Endodermal cell (in vitro differentiated cells): ENCODE results near the gene UBXN10. TPM values are rescaled to one million over a fixed set of nuclear protein-coding genes. Genes with fewer than 3 reads are reported as not detected.
A peak's percentile ranks its signal among the peaks of the same experiment; 100 is the strongest.

Experiments
- DNase-seq: peaks from one replicate; pipeline ENCODE4 v3.0.0-alpha.2; 2017
- H3K27ac ChIP-seq: 2 replicates; pipeline ENCODE4 v1.5.1; 2013; ENCODE audit warnings: mild to moderate bottlenecking, low read depth, low read length, moderate library complexity
- H3K27me3 ChIP-seq: 2 replicates; pipeline ENCODE4 v1.6.1; 2013; ENCODE audit warnings: mild to moderate bottlenecking, low read length, moderate library complexity; ENCODE audit not compliant: insufficient read depth, control insufficient read depth, poor library complexity, severe bottlenecking
- H3K36me3 ChIP-seq: 2 replicates; pipeline ENCODE4 v1.7.0; 2013; ENCODE audit warnings: mild to moderate bottlenecking, low read length, moderate library complexity; ENCODE audit not compliant: control insufficient read depth, insufficient read depth
- H3K4me1 ChIP-seq: one replicate; pipeline ENCODE4 v1.7.0; 2013; ENCODE audit warnings: low read length; ENCODE audit not compliant: control insufficient read depth, insufficient read depth
- H3K4me3 ChIP-seq: 2 replicates; pipeline ENCODE4 v1.5.1; 2013; ENCODE audit warnings: mild to moderate bottlenecking, low read length, moderate library complexity
- H3K9ac ChIP-seq: 2 replicates; pipeline ENCODE4 v1.6.1; 2013; ENCODE audit warnings: mild to moderate bottlenecking, low read length, moderate library complexity; ENCODE audit not compliant: poor library complexity, severe bottlenecking; ENCODE audit errors: extremely low read depth
- H3K9me3 ChIP-seq: 2 replicates; pipeline ENCODE4 v1.6.1; 2013; ENCODE audit warnings: mild to moderate bottlenecking, low read length, moderate library complexity; ENCODE audit not compliant: control insufficient read depth
- H3K27ac Mint-ChIP-seq: 2 replicates; pipeline ENCODE4 v1.8.0; 2020; ENCODE audit warnings: mixed read lengths
- H3K27me3 Mint-ChIP-seq: 2 replicates; pipeline ENCODE4 v1.8.0; 2021; ENCODE audit warnings: mild to moderate bottlenecking, mixed read lengths; ENCODE audit not compliant: insufficient read depth
- H3K36me3 Mint-ChIP-seq: 2 replicates; pipeline ENCODE4 v1.8.0; 2020; ENCODE audit warnings: low read depth, mixed read lengths
- H3K4me1 Mint-ChIP-seq: 2 replicates; pipeline ENCODE4 v1.8.0; 2020; ENCODE audit warnings: mixed read lengths
- H3K4me3 Mint-ChIP-seq: 2 replicates; pipeline ENCODE4 v1.8.0; 2020; ENCODE audit warnings: mild to moderate bottlenecking, moderate library complexity, mixed read lengths
- H3K9me3 Mint-ChIP-seq: 2 replicates; pipeline ENCODE4 v1.8.0; 2020; ENCODE audit warnings: mild to moderate bottlenecking, mixed read lengths
- CTCF ChIP-seq: fragments of 200-600 bp; sonication (generic); conservative IDR thresholded peaks from 2 replicates; pipeline ENCODE4 v1.5.0; 2021; ENCODE audit warnings: antibody characterized with exemption, mild to moderate bottlenecking
- WGBS, 2 experiments: methylation state at CpG; one replicate each; pipeline versions ENCODE4 v1.1.5 to v1.1.7; 2013; ENCODE audit warnings: missing lambda C conversion rate in 2 of 2, mixed read lengths in 1 of 2; ENCODE audit not compliant: insufficient coverage in 1 of 2, insufficient read length in 1 of 2; 5-methylcytosine and 5-hydroxymethylcytosine counted together
- total RNA-seq, 2 donors: library from RNA; stranded (reverse); fragmentation: NEBNext Ultra II Directional in 1 of 2; extraction: Animal tissue kit (Norgen Biotek cat#: 25700) in 1 of 2; gene quantifications; 2 replicates in 1 of 2; 3 replicates in 1 of 2; pipeline ENCODE4 v1.2.1, GENCODE V29; 2021

Gene UBXN10
- total RNA-seq, 2 donors from 2014 or later = 1.7 to 2.6 TPM

GRCh38 chr1:20184481-20184900, 1.4 kb upstream of the UBXN10 start:
- Histone ChIP-seq H3K27ac (no peak overlapping the region), H3K9ac (no peak overlapping the region), H3K36me3 (no peaks in the 10 kb centered on the region), H3K9me3 (peaks cover 5% of the 10 kb centered on the region), H3K27me3 (peaks cover 6% of the 10 kb centered on the region), H3K4me1 (peaks cover 20% of the 10 kb centered on the region), H3K4me3 (no peak overlapping the region)
- TF ChIP-seq CTCF = peak; percentile 39
- Mint-ChIP-seq H3K36me3 (no peaks in the 10 kb centered on the region), H3K4me1 (peaks cover 41% of the 10 kb centered on the region), H3K27me3 (peaks cover 30% of the 10 kb centered on the region), H3K27ac (peak overlapping the region; percentile 7), H3K9me3 (peaks cover 5% of the 10 kb centered on the region), H3K4me3 (peak overlapping the region; percentile 70)
- 67 to 72% methylated on average over 5 to 6 of the region's 6 CpGs for WGBS, 2 experiments
- DNase-seq = no peak

GRCh38 chr1:20184997-20185833, 681 bp upstream of the UBXN10 start:
- peaks cover 41% of the 10 kb centered on the region for H3K4me1 Mint-ChIP-seq
- peaks cover 19% of the 10 kb centered on the region for H3K4me1 ChIP-seq
- DNase-seq = no peak
- peaks cover 26% of the 10 kb centered on the region for H3K27me3 Mint-ChIP-seq
- H3K9me3 Mint-ChIP-seq = no peaks in the 10 kb centered on the region
- WGBS, 2 experiments = 83 to 90% methylated on average over 11 to 17 of the region's 17 CpGs
- H3K36me3 ChIP-seq = no peaks in the 10 kb centered on the region
- no peak for TF ChIP-seq CTCF
- no peak overlapping the region for H3K9ac ChIP-seq
- H3K9me3 ChIP-seq = no peaks in the 10 kb centered on the region
- H3K4me3 ChIP-seq = no peak overlapping the region
- H3K36me3 Mint-ChIP-seq = no peaks in the 10 kb centered on the region
- no peak overlapping the region for H3K27ac ChIP-seq
- H3K4me3 Mint-ChIP-seq = peak overlapping the region; percentile 70
- peaks cover 6% of the 10 kb centered on the region for H3K27me3 ChIP-seq
- no peak overlapping the region for H3K27ac Mint-ChIP-seq

GRCh38 chr1:20187103-20187812, 1.4 kb downstream of the UBXN10 start:
- WGBS, 2 experiments = 77 to 82% methylated on average over 4 to 7 of the region's 7 CpGs
- Mint-ChIP-seq H3K27ac (no peak overlapping the region), H3K4me3 (peak overlapping the region; percentile 70), H3K4me1 (peaks cover 26% of the 10 kb centered on the region), H3K9me3 (no peaks in the 10 kb centered on the region), H3K27me3 (peaks cover 24% of the 10 kb centered on the region), H3K36me3 (peaks cover 4% of the 10 kb centered on the region)
- no peak for DNase-seq
- Histone ChIP-seq H3K27me3 (peaks cover 6% of the 10 kb centered on the region), H3K36me3 (no peaks in the 10 kb centered on the region), H3K9ac (no peak overlapping the region), H3K4me1 (peaks cover 6% of the 10 kb centered on the region), H3K9me3 (no peaks in the 10 kb centered on the region), H3K4me3 (no peak overlapping the region), H3K27ac (no peak overlapping the region)
- no peak for TF ChIP-seq CTCF
